ENCODE results near the gene DHODH.

DHODH gene

GRCh38 chr16:71972356-71972755, 36.2 kb upstream of the DHODH start:
- no peak for TF ChIP-seq CTCF (IDR thresholded peaks at IDR 0.05; ENCODE audit: low read length)
- TF ChIP-seq EZH2 (IDR thresholded peaks at IDR 0.05; ENCODE audit: borderline replicate concordance, low read length): no peak
- Histone ChIP-seq H3K4me2 (ENCODE audit: low read length) (no peak overlapping the region), H3K27me3 (ENCODE audit: insufficient read depth, low read length) (no peaks in the 10 kb centered on the region), H3K27ac (ENCODE audit: low read depth, low read length, poor library complexity, severe bottlenecking) (no peak overlapping the region), H3F3A (ENCODE audit: insufficient read depth, low read length) (no peaks in the 10 kb centered on the region), H3K9ac (ENCODE audit: low read length) (no peak overlapping the region), H3K9me2 (ENCODE audit: low read depth, low read length) (no peaks in the 10 kb centered on the region), H3K4me1 (ENCODE audit: insufficient read depth, low read length, severe bottlenecking) (no peaks in the 10 kb centered on the region), H3K9me3 (ENCODE audit: low read length) (no peaks in the 10 kb centered on the region), H3K79me2 (ENCODE audit: insufficient read depth, low read length) (no peaks in the 10 kb centered on the region), H4K20me1 (ENCODE audit: insufficient read depth, low read length) (no peaks in the 10 kb centered on the region), H3K36me3 (ENCODE audit: insufficient read depth, low read length) (no peaks in the 10 kb centered on the region), H2AFZ (ENCODE audit: low read length) (no peak overlapping the region), H3K4me3 (ENCODE audit: low read depth, low read length, poor library complexity, severe bottlenecking) (no peak overlapping the region)

DNA sequence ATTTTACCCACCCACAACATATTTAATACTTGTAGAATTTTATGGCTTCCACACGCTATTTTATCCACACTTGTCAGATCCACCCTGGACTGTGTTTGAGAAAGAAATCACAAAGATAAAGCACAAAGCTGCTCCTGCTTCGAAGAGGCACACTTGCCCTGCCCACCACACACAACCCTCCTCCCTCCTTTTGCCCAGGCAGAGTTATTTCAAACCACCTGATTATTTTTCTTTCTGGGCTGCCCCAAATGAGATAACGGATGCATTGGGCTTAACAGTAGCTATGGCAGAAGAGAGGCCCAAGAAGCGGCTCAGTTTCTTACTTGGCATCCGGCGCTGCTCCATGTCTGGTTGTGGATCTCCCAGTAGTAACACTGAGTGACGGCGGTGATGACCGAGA, 35.5 kb upstream of the DHODH start:
- Histone ChIP-seq H3K4me1 (ENCODE audit: insufficient read depth, low read length, severe bottlenecking) (no peaks in the 10 kb centered on the region), H3K4me3 (ENCODE audit: low read depth, low read length, poor library complexity, severe bottlenecking) (no peak overlapping the region), H3K27ac (ENCODE audit: low read depth, low read length, poor library complexity, severe bottlenecking) (no peak overlapping the region), H4K20me1 (ENCODE audit: insufficient read depth, low read length) (no peaks in the 10 kb centered on the region), H3K4me2 (ENCODE audit: low read length) (no peak overlapping the region), H3F3A (ENCODE audit: insufficient read depth, low read length) (no peaks in the 10 kb centered on the region), H3K9me2 (ENCODE audit: low read depth, low read length) (no peaks in the 10 kb centered on the region), H3K27me3 (ENCODE audit: insufficient read depth, low read length) (no peaks in the 10 kb centered on the region), H3K79me2 (ENCODE audit: insufficient read depth, low read length) (no peaks in the 10 kb centered on the region), H3K9ac (ENCODE audit: low read length) (no peak overlapping the region), H2AFZ (ENCODE audit: low read length) (no peak overlapping the region), H3K36me3 (ENCODE audit: insufficient read depth, low read length) (no peaks in the 10 kb centered on the region), H3K9me3 (ENCODE audit: low read length) (no peaks in the 10 kb centered on the region)
- TF ChIP-seq EZH2 (IDR thresholded peaks at IDR 0.05; ENCODE audit: borderline replicate concordance, low read length): no peak
- no peak for TF ChIP-seq CTCF (IDR thresholded peaks at IDR 0.05; ENCODE audit: low read length)

DNA sequence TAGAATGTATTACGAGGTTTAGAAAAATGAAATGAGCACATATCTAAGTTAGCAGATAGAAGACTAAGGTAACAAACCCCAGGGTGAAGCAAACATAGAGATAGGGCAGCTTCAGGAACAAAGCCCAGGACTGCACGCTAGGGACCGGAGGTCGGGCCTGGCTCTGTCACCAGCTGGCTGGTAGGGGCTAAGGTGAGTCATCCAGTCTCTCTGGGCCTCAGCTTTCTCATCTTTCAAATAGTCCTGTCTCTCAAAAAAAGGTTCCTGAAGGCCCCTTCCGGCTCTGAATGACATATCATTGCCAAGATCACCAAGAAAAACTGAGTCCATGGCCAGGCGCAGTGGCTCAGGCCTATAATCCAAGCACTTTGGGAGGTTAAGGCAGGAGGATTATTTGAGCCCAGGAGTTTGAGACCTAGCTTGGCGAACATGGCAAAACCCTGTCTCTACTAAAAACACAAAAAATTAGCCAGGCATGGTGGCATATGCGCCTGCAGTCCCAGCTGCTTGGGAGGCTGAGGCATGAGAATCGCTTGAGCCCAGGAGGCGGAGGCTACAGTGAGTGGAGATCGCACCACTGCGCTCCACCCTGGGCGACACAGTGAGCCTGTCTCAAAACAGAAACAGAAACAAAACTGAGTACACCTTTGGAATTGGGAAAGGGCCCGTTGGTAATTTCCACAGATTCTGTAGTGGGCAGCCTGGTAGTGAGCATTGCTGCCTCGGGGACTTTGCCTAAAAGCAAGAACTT, 34.3 kb upstream of the DHODH start:
- H3K4me3 ChIP-seq (ENCODE audit: low read depth, low read length, poor library complexity, severe bottlenecking): no peak overlapping the region
- TF ChIP-seq CTCF (IDR thresholded peaks at IDR 0.05; ENCODE audit: low read length) (no peak), EZH2 (IDR thresholded peaks at IDR 0.05; ENCODE audit: borderline replicate concordance, low read length) (no peak)
- H2AFZ ChIP-seq (ENCODE audit: low read length): no peak overlapping the region
- H3K9me3 ChIP-seq (ENCODE audit: low read length): no peaks in the 10 kb centered on the region
- H3K27me3 ChIP-seq (ENCODE audit: insufficient read depth, low read length): no peaks in the 10 kb centered on the region
- no peak overlapping the region for H3K27ac ChIP-seq (ENCODE audit: low read depth, low read length, poor library complexity, severe bottlenecking)
- H3K4me2 ChIP-seq (ENCODE audit: low read length): no peak overlapping the region
- no peaks in the 10 kb centered on the region for H3K36me3 ChIP-seq (ENCODE audit: insufficient read depth, low read length)
- H3K79me2 ChIP-seq (ENCODE audit: insufficient read depth, low read length): no peaks in the 10 kb centered on the region
- H3F3A ChIP-seq (ENCODE audit: insufficient read depth, low read length): no peaks in the 10 kb centered on the region
- no peaks in the 10 kb centered on the region for H3K4me1 ChIP-seq (ENCODE audit: insufficient read depth, low read length, severe bottlenecking)
- H3K9me2 ChIP-seq (ENCODE audit: low read depth, low read length): no peaks in the 10 kb centered on the region
- H4K20me1 ChIP-seq (ENCODE audit: insufficient read depth, low read length): no peaks in the 10 kb centered on the region
- no peak overlapping the region for H3K9ac ChIP-seq (ENCODE audit: low read length)

Measured in OCI-LY1 (cell line).